ENCODE data around the gene MRPL39.
"Not testable (repeated sequence)": the region's sequence is repeated elsewhere in the genome, so short reads cannot be mapped to it uniquely, and the experiment has no call there.

MRPL39 gene

DNA sequence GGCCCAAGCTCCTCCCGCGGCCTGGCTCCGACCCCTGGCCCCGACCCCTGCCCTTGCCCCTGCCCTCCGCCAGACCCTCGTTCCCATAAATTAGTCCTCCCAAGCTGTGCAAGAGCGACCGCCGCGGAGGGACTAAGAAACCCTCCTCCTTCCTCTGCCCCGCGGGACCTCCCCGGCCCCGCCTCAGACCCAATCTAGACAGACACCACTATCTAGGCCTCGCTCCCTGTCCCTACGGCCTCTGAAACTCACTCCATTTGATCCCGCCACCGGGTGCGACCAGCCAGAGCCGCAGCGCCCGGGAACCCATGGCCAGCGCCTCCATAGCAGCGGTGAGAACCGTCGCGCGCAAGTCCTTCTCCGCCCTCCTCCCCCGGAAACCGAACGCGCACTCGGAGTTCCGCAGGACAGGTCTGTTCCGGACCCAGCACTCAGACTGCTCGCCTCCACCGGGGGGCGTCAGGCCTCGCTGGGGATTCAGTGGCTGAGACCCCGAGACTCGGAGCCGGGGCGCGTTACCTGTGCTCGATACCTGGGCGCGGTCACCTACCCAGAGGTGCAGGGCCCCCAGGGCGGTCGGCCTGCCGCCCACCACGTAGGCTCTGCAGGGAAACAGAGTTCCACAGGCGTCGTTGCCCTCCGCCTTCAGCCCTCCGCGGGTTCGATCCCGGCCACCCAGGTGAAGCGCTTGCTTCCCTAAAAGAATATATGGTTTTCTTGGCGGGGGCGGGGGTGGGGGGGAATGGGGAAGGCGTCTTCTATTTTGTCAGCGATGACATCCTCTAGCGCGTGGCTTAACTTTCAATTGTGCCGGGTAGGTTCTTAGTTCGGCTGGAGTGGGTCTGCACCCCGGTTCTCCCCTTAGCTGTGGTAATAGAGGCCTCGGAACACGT, at the start of gene MRPL39:
TSS of gene MRPL39 (minus strand) at position 331 of the 893 bp plus-strand sequence. CDS start at position 325, 6 bp downstream.
- in situ Hi-C loops (cut with MboI; ENCODE audit: low sequenced_read_pairs) = loop anchor here (25.0 kb wide), 3 partner anchors 255 to 1105 kb away; partner anchors contain the start of gene APP

- in situ Hi-C loops (cut with MboI; ENCODE audit: low sequenced_read_pairs) = no loop called here
Observed at GRCh38 chr21:25656412-25656811, 49.1 kb upstream of the MRPL39 start.

DNA sequence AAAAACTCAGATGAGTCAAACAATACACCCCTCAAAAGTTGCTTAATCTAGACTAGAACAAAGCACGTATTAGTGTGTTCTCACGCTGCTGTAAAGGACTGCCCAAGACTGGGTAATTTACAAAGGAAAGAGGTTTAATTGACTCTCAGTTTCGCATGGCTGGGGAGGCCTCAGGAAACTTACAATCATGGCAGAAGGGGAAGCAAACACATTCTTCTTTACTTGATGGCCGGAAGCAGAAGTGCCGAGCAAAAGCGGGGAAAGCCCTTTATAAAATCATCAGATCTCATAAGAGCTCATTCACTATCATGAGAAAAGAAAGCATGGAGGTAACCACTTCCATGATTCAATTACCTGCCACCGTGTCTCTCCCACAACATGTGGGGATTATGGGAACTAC, 41.9 kb upstream of the MRPL39 start:
- in situ Hi-C loops (cut with MboI; ENCODE audit: low sequenced_read_pairs) = no loop called here

GRCh38 chr21:25647647-25648046, 40.4 kb upstream of the MRPL39 start:
- in situ Hi-C loops (cut with MboI; ENCODE audit: low sequenced_read_pairs) = no loop called here

- in situ Hi-C loops (cut with MboI; ENCODE audit: low sequenced_read_pairs) = no loop called here
Observed at GRCh38 chr21:25646474-25646873, 39.2 kb upstream of the MRPL39 start.

- in situ Hi-C loops (cut with MboI; ENCODE audit: low sequenced_read_pairs) = no loop called here
Observed at GRCh38 chr21:25643486-25643885, 36.2 kb upstream of the MRPL39 start.

DNA sequence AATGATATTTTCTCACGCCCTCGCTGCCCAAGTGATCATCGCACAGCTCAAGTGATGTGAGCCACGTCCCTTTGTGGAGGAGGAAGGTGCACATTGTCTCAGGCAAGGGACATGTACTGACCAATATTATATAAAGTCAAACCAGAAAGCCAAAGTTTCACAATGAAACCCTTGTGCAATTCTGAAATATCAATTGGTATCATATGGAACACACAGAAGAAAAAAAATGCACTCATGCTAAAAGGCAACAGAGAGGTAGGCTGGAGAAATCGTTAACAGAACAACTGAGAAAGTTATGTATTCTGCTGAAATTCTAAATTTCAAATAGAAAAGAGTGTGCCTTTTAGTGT, 33.6 kb upstream of the MRPL39 start:
- in situ Hi-C loops (cut with MboI; ENCODE audit: low sequenced_read_pairs) = no loop called here

DNA sequence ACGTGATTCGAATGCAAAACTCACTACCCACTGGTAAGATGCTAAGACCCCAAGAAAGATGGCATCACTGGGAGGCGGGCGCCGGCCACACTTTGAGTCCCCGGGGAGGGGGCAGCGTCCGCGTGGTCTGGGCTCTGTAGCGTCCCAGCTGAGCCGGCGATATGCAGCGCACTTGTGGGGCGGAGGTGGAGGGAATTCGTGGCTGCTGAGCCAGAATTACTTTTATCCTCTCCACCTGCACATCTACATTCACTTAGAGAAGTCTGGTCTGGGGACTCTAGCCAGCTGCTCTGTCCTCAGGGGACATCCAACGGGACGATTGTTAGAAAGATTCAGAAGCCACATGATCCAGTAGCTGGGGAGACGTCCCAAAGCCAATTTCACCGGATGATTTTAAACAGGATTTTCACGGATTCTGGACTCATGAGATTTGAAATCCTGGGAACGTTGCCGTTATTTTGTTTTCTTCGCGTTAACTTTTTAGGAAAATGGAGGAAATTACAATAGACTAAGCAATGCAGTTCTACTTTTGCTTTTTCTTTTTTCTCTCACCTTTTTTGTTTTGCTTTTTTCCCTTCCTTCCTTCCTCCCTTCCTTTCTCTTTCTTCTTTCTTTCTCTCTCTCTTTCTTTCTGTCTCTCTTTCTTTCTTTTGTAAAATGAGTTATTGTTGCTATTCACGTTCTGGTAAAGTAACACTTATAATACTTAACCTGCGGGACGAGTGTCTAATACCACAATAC, 33.1 kb upstream of the MRPL39 start:
- in situ Hi-C loops (cut with MboI; ENCODE audit: low sequenced_read_pairs) = no loop called here

GRCh38 chr21:25639551-25640201, 32.4 kb upstream of the MRPL39 start:
- in situ Hi-C loops (cut with MboI; ENCODE audit: low sequenced_read_pairs) = no loop called here

DNA sequence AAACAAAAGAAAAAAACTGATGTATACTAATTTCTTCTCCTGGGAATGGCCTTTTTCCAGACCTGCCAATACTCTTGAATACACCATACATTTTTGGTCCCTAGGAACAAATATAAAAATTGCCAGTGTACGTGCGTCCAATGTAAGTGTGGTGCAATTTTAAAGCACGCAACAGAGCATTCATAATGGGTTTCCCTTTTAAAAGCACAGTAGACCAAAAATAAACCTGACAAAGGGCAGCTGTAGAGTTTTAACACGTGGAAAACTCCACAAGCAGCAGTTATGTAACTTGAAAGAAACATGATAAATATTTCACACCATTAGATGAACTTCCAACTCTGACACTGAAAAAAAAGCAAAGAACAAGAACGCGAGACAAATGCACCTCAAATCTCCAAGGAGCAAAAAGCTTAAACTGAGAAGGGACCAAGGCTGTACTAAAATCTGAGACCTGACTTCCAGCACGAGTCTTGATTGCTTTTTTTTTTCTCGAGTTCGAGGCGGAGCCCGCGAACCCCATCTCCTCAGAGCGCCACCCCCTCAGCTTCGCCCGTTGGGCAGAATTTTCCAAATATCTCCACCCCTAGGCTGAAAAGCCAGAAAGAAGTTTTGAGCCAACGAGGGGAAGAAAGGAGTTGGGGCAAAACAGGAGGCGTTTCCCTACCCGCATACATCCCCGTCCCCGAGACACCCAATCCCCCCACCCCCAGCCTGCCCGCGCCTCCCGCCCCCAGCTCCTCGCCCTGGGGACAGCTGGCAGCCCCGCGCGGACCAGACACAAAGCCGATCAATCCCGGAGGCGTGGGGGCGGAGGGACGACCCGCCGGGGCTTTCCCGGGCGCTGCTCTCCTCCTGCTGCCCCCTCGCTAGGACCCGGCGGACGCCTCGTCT, 31.6 kb upstream of the MRPL39 start, which contains the start of gene JAM2:
TSS of gene JAM2 (plus strand) at position 599 of the 891 bp plus-strand sequence. CDS start 564 bp downstream, outside the sequence.
- in situ Hi-C loops (cut with MboI; ENCODE audit: low sequenced_read_pairs) = no loop called here

- in situ Hi-C loops (cut with MboI; ENCODE audit: low sequenced_read_pairs) = no loop called here
Observed at GRCh38 chr21:25637851-25638659, 30.8 kb upstream of the MRPL39 start.

DNA sequence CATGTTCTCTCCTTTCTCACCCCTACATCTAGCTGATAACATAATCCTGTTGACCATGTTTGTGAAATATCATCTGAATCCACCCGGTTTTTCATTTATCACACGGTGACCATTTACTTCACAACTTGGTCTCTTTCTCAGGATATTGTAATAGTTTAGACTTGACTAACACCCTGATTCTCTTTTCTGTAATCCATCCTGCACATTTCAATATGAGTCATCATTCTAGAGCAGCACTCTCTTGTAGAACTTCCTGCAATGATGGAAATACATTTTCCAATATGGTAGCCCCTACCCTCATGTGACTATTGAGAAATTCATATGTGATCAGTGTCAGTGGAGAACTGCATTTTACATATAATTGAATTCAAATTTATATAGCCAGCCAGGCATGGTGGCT, 29.4 kb upstream of the MRPL39 start:
- in situ Hi-C loops (cut with MboI; ENCODE audit: low sequenced_read_pairs) = no loop called here

- in situ Hi-C loops (cut with MboI; ENCODE audit: low sequenced_read_pairs) = no loop called here
Observed at GRCh38 chr21:25635310-25635709, 28.0 kb upstream of the MRPL39 start.

DNA sequence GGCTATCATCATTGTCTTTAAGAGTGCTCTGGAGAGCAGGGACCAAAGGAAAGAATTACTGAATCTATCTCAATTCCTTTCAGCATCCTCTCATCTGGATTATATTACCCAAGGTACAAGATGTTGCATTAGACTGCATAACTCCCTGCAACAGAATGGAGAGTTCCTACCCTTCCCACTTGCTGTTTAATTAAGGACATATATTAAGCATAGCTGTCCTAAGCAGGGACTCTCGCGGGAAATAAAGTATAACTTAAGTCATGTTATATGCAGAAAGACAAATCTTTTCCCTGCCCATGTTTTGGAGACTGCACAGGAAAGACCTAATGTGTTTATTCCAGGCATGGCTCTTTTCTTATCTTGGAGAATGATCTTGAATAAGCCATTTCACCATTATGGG, 25.0 kb upstream of the MRPL39 start:
- in situ Hi-C loops (cut with MboI; ENCODE audit: low sequenced_read_pairs) = no loop called here

- in situ Hi-C loops (cut with MboI; ENCODE audit: low sequenced_read_pairs) = no loop called here
Observed at GRCh38 chr21:25626757-25627156, 19.5 kb upstream of the MRPL39 start.

GRCh38 chr21:25625776-25626555, 18.7 kb upstream of the MRPL39 start:
- in situ Hi-C loops (cut with MboI; ENCODE audit: low sequenced_read_pairs) = not testable (repeated sequence)

- in situ Hi-C loops (cut with MboI; ENCODE audit: low sequenced_read_pairs) = no loop called here
Observed at GRCh38 chr21:25625036-25625435, 17.8 kb upstream of the MRPL39 start.

GRCh38 chr21:25624511-25624910, 17.2 kb upstream of the MRPL39 start:
- in situ Hi-C loops (cut with MboI; ENCODE audit: low sequenced_read_pairs) = loop anchor here (25.0 kb wide), 3 partner anchors 238 to 1088 kb away; partner anchors contain the start of gene APP

GRCh38 chr21:25619198-25619597, 11.9 kb upstream of the MRPL39 start:
- in situ Hi-C loops (cut with MboI; ENCODE audit: low sequenced_read_pairs) = loop anchor here (25.0 kb wide), 3 partner anchors 243 to 1093 kb away; partner anchors contain the start of gene APP
